Activated T-cell treated with anti-CD3 and anti-CD28 coated beads, Interleukin-2, amount 50 U/mL, for 72 hours (primary cell): ENCODE results near the gene TMOD3. TPM values are rescaled to one million over a fixed set of nuclear protein-coding genes. Genes with fewer than 3 reads are reported as not detected.
"Not testable (repeated sequence)": the region's sequence is repeated elsewhere in the genome, so short reads cannot be mapped to it uniquely, and the experiment has no call there.

Experiments
- ATAC-seq, 2 donors: fragments of 150-1000 bp; cut with Tn5 transposase; replicated peaks in 1 of 2; 2 replicates each; pipeline ENCODE4 v1.10.0; 2021; ENCODE audit warnings: moderate library complexity in 2 of 2, mild to moderate bottlenecking in 1 of 2
- DNase-seq, 2 donors: peaks; one replicate each; pipeline ENCODE4 v3.0.0; 2021 to 2022; ENCODE audit warnings: mixed read lengths in 1 of 2
- H3K27ac Mint-ChIP-seq: one replicate; pipeline ENCODE4 v1.8.0; 2022; ENCODE audit warnings: mild to moderate bottlenecking, moderate library complexity, mixed read lengths
- H3K27me3 Mint-ChIP-seq: one replicate; pipeline ENCODE4 v1.8.0; 2022; ENCODE audit warnings: low read depth, mixed read lengths
- H3K36me3 Mint-ChIP-seq, 2 donors: one replicate each; pipeline ENCODE4 v1.8.0; 2022; ENCODE audit warnings: mixed read lengths in 2 of 2, mild to moderate bottlenecking in 1 of 2; ENCODE audit not compliant: insufficient read depth in 2 of 2
- H3K4me1 Mint-ChIP-seq: one replicate; pipeline ENCODE4 v1.8.0; 2022; ENCODE audit warnings: low read depth, mixed read lengths
- H3K4me3 Mint-ChIP-seq, 2 donors: one replicate each; pipeline ENCODE4 v1.8.0; 2022; ENCODE audit warnings: mild to moderate bottlenecking in 2 of 2, mixed read lengths in 2 of 2, moderate library complexity in 2 of 2
- H3K9me3 Mint-ChIP-seq, 2 donors: one replicate each; pipeline ENCODE4 v1.8.0; 2022; ENCODE audit warnings: mixed read lengths in 2 of 2
- total RNA-seq, 2 donors: library from RNA; stranded (reverse); gene quantifications; one replicate each; pipeline ENCODE4 v1.2.3, GENCODE V29; 2022

The TMOD3 gene
- total RNA-seq, 2 donors from 2014 or later = 48.6 to 55.1 TPM

GRCh38 chr15:51879555-51879954 is 50.1 kb downstream of the TMOD3 start:
- H3K27ac Mint-ChIP-seq = peak overlapping the region; percentile 51
- DNase-seq = no peak
- H3K36me3 Mint-ChIP-seq = peaks cover 4 to 7% of the 10 kb centered on the region in 2 donors
- no peaks in the 10 kb centered on the region for H3K9me3 Mint-ChIP-seq
- peaks cover 13% of the 10 kb centered on the region for H3K4me1 Mint-ChIP-seq
- H3K27me3 Mint-ChIP-seq = no peaks in the 10 kb centered on the region
- no peak for ATAC-seq
- no peak overlapping the region for H3K4me3 Mint-ChIP-seq

GRCh38 chr15:51883271-51883837 is 53.9 kb downstream of the TMOD3 start:
- DNase-seq (no peak), ATAC-seq (no peak)
- Mint-ChIP-seq H3K27ac (no peak overlapping the region), H3K9me3 (no peaks in the 10 kb centered on the region), H3K36me3 (peaks cover 0 to 10% of the 10 kb centered on the region in 2 donors), H3K4me1 (peaks cover 12% of the 10 kb centered on the region), H3K4me3 (no peak overlapping the region), H3K27me3 (no peaks in the 10 kb centered on the region)

- H3K4me1 Mint-ChIP-seq = peaks cover 6% of the 10 kb centered on the region
- DNase-seq (no peak), ATAC-seq (no peak)
- peak overlapping the region; percentile 57 for H3K27ac Mint-ChIP-seq
- H3K36me3 Mint-ChIP-seq = peaks cover 0 to 15% of the 10 kb centered on the region in 2 donors
- no peak overlapping the region for H3K4me3 Mint-ChIP-seq
- H3K27me3 Mint-ChIP-seq = no peaks in the 10 kb centered on the region
- H3K9me3 Mint-ChIP-seq = no peaks in the 10 kb centered on the region
These were observed 54.6 kb downstream of the TMOD3 start for GRCh38 chr15:51884041-51884440.

- Mint-ChIP-seq H3K27ac (peak overlapping the region; percentile 54), H3K9me3 (no peaks in the 10 kb centered on the region), H3K4me3 (no peak overlapping the region), H3K4me1 (no peaks in the 10 kb centered on the region), H3K27me3 (no peaks in the 10 kb centered on the region), H3K36me3 (peaks cover 0 to 16% of the 10 kb centered on the region in 2 donors)
- no peak for ATAC-seq
- no peak for DNase-seq
These were observed 55.2 kb downstream of the TMOD3 start for GRCh38 chr15:51884517-51885236.

- not testable (repeated sequence) for H3K4me3 Mint-ChIP-seq, DNase-seq, ATAC-seq, H3K9me3 Mint-ChIP-seq, H3K27me3 Mint-ChIP-seq, H3K4me1 Mint-ChIP-seq, H3K27ac Mint-ChIP-seq
- peaks cover 0 to 14% of the 10 kb centered on the region in 2 donors for H3K36me3 Mint-ChIP-seq
These were observed 56.3 kb downstream of the TMOD3 start for GRCh38 chr15:51885758-51886157.

GRCh38 chr15:51887887-51888592 is 58.6 kb downstream of the TMOD3 start:
- no peak overlapping the region for H3K4me3 Mint-ChIP-seq
- H3K27me3 Mint-ChIP-seq = no peaks in the 10 kb centered on the region
- no peaks in the 10 kb centered on the region for H3K4me1 Mint-ChIP-seq
- no peaks in the 10 kb centered on the region for H3K9me3 Mint-ChIP-seq
- ATAC-seq (no peak), DNase-seq (no peak)
- H3K36me3 Mint-ChIP-seq = peaks cover 0 to 21% of the 10 kb centered on the region in 2 donors
- no peak overlapping the region for H3K27ac Mint-ChIP-seq

GRCh38 chr15:51888593-51889195 is 59.2 kb downstream of the TMOD3 start:
- Mint-ChIP-seq H3K27me3 (no peaks in the 10 kb centered on the region), H3K4me3 (no peak overlapping the region), H3K36me3 (peaks cover 1 to 21% of the 10 kb centered on the region in 2 donors), H3K9me3 (no peaks in the 10 kb centered on the region), H3K4me1 (no peaks in the 10 kb centered on the region), H3K27ac (no peak overlapping the region)
- no peak for ATAC-seq
- DNase-seq = no peak

- DNase-seq = no peak
- H3K4me1 Mint-ChIP-seq = no peaks in the 10 kb centered on the region
- H3K9me3 Mint-ChIP-seq = no peaks in the 10 kb centered on the region
- no peak for ATAC-seq
- peaks cover 3 to 25% of the 10 kb centered on the region in 2 donors for H3K36me3 Mint-ChIP-seq
- no peaks in the 10 kb centered on the region for H3K27me3 Mint-ChIP-seq
- H3K27ac Mint-ChIP-seq = no peak overlapping the region
- no peak overlapping the region for H3K4me3 Mint-ChIP-seq
These were observed 60.0 kb downstream of the TMOD3 start for GRCh38 chr15:51889486-51889885.

- no peak for ATAC-seq
- Mint-ChIP-seq H3K27ac (no peak overlapping the region), H3K4me1 (no peaks in the 10 kb centered on the region), H3K4me3 (no peak overlapping the region), H3K27me3 (no peaks in the 10 kb centered on the region), H3K9me3 (no peaks in the 10 kb centered on the region), H3K36me3 (peaks cover 3 to 28% of the 10 kb centered on the region in 2 donors)
- no peak for DNase-seq
These were observed 75.0 kb downstream of the TMOD3 start for GRCh38 chr15:51904421-51904820.

- H3K27me3 Mint-ChIP-seq = no peaks in the 10 kb centered on the region
- ATAC-seq (no peak), DNase-seq (no peak)
- no peaks in the 10 kb centered on the region for H3K9me3 Mint-ChIP-seq
- no peak overlapping the region for H3K27ac Mint-ChIP-seq
- H3K4me1 Mint-ChIP-seq = no peaks in the 10 kb centered on the region
- no peak overlapping the region for H3K4me3 Mint-ChIP-seq
- H3K36me3 Mint-ChIP-seq = peaks cover 3 to 26% of the 10 kb centered on the region in 2 donors
These were observed 75.5 kb downstream of the TMOD3 start for GRCh38 chr15:51904931-51905330.

GRCh38 chr15:51907136-51907862 is 77.8 kb downstream of the TMOD3 start:
- H3K27me3 Mint-ChIP-seq = no peaks in the 10 kb centered on the region
- H3K4me1 Mint-ChIP-seq = no peaks in the 10 kb centered on the region
- H3K27ac Mint-ChIP-seq = no peak overlapping the region
- no peaks in the 10 kb centered on the region for H3K9me3 Mint-ChIP-seq
- H3K36me3 Mint-ChIP-seq = peaks cover 3 to 13% of the 10 kb centered on the region in 2 donors
- ATAC-seq (peak; percentile 43 to 72), DNase-seq (no peak)
- no peak overlapping the region for H3K4me3 Mint-ChIP-seq

GRCh38 chr15:51908316-51908715 is 78.9 kb downstream of the TMOD3 start:
- Mint-ChIP-seq H3K27me3 (no peaks in the 10 kb centered on the region), H3K4me1 (no peaks in the 10 kb centered on the region), H3K27ac (no peak overlapping the region), H3K36me3 (peaks cover 3 to 13% of the 10 kb centered on the region in 2 donors), H3K4me3 (no peak overlapping the region), H3K9me3 (no peaks in the 10 kb centered on the region)
- ATAC-seq = no peak
- DNase-seq = no peak
